Osteoblast (primary cell): Measurements from ENCODE around the gene SAA1. TPM values are rescaled to one million over a fixed set of nuclear protein-coding genes. Genes with fewer than 3 reads are reported as not detected.

Experiments
- DNase-seq: peaks from one replicate; pipeline ENCODE4 v3.0.0; 2011; ENCODE audit warnings: low spot score, mixed read lengths; ENCODE audit not compliant: insufficient read length; ENCODE audit errors: missing footprints
- H2AFZ ChIP-seq: 2 replicates; pipeline ENCODE4 v1.6.0; 2011; ENCODE audit warnings: mild to moderate bottlenecking, low read length
- H3K27ac ChIP-seq: 2 replicates; pipeline ENCODE4 v1.5.1; 2011; ENCODE audit warnings: mild to moderate bottlenecking, low read depth, low read length, moderate library complexity
- H3K27me3 ChIP-seq: 2 replicates; pipeline ENCODE4 v1.6.0; 2012; ENCODE audit warnings: mild to moderate bottlenecking, control low read depth, inconsistent platforms, low read length, moderate library complexity; ENCODE audit not compliant: insufficient read depth
- H3K36me3 ChIP-seq: 2 replicates; pipeline ENCODE4 v1.5.1; 2011; ENCODE audit warnings: mild to moderate bottlenecking, low read length, control low read depth, moderate library complexity; ENCODE audit not compliant: insufficient read depth
- H3K4me1 ChIP-seq: 2 replicates; pipeline ENCODE4 v1.5.1; 2011; ENCODE audit warnings: mild to moderate bottlenecking, low read length, control low read depth, moderate library complexity; ENCODE audit not compliant: insufficient read depth
- H3K4me2 ChIP-seq: 2 replicates; pipeline ENCODE4 v1.6.0; 2011; ENCODE audit warnings: mild to moderate bottlenecking, low read length; ENCODE audit not compliant: insufficient read depth
- H3K4me3 ChIP-seq: fragments of 200-600 bp; sonication (generic); 3 replicates; pipeline ENCODE4 v1.5.1; 2012; ENCODE audit warnings: mild to moderate bottlenecking, low read length, inconsistent platforms; ENCODE audit not compliant: insufficient read depth
- H3K79me2 ChIP-seq: 2 replicates; pipeline ENCODE4 v1.6.0; 2012; ENCODE audit warnings: mild to moderate bottlenecking, low read length, control low read depth, inconsistent platforms; ENCODE audit not compliant: insufficient read depth
- H3K9me3 ChIP-seq: 2 replicates; pipeline ENCODE4 v1.5.1; 2011; ENCODE audit warnings: low read depth, low read length, control low read depth
- H4K20me1 ChIP-seq: 2 replicates; pipeline ENCODE4 v1.6.0; 2012; ENCODE audit warnings: mild to moderate bottlenecking, low read length, control low read depth; ENCODE audit not compliant: insufficient read depth
- total RNA-seq: library from RNA; depleted of rRNA; stranded (reverse); fragments of >200 nt; gene quantifications from 2 replicates; pipeline ENCODE4 v1.2.3, GENCODE V29; 2012
- TF ChIP-seq, protein P1 (sequence below): IDR thresholded peaks from 2 replicates; pipeline ENCODE4 v1.5.1; 2011; ENCODE audit warnings: mild to moderate bottlenecking, low read depth, low read length, moderate library complexity; ENCODE audit errors: extremely low read depth

SAA1 gene
- total RNA-seq, 1 donor, result not detected

- TF ChIP-seq, protein P1, sequence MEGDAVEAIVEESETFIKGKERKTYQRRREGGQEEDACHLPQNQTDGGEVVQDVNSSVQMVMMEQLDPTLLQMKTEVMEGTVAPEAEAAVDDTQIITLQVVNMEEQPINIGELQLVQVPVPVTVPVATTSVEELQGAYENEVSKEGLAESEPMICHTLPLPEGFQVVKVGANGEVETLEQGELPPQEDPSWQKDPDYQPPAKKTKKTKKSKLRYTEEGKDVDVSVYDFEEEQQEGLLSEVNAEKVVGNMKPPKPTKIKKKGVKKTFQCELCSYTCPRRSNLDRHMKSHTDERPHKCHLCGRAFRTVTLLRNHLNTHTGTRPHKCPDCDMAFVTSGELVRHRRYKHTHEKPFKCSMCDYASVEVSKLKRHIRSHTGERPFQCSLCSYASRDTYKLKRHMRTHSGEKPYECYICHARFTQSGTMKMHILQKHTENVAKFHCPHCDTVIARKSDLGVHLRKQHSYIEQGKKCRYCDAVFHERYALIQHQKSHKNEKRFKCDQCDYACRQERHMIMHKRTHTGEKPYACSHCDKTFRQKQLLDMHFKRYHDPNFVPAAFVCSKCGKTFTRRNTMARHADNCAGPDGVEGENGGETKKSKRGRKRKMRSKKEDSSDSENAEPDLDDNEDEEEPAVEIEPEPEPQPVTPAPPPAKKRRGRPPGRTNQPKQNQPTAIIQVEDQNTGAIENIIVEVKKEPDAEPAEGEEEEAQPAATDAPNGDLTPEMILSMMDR, result no peak
- DNase-seq, result no peak
Observed at GRCh38 chr11:18253233-18253632, 12.8 kb upstream of the SAA1 start.

DNA sequence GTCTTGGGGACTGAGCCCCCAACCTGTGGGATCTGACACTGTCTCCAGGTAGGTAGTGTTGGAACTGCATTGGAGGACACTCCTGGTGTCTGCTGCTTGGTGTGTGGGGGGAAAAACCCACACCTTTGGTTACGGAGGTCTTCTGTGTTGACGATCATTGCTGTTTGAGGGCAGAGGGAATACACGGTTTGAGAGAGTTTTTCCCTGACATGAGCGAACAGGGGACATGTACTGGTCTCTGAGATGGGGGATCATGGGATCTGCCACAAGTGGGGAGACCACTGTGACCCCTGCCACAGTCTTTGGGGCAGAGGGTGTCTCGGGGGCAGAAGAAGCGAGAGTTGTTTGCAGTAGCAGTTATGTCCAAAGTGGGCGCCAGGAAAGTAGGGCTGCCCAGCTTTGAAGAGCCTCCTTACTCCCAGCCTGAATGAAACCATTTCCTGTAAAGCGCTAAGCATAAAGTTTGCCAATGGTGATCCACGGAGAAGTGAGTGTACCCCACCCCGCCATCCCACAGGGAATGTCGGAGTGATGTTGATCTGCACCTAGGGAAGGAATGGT lies 12.2 kb upstream of the SAA1 start:
- H3K27me3 ChIP-seq, result peaks cover 3% of the 10 kb centered on the region
- no peak overlapping the region for H3K4me2 ChIP-seq
- H2AFZ ChIP-seq, result no peak overlapping the region
- TF ChIP-seq, protein P1, result no peak
- no peak overlapping the region for H3K27ac ChIP-seq
- no peaks in the 10 kb centered on the region for H3K4me1 ChIP-seq
- no peak overlapping the region for H3K4me3 ChIP-seq
- no peaks in the 10 kb centered on the region for H3K36me3 ChIP-seq
- H3K9me3 ChIP-seq, result no peaks in the 10 kb centered on the region
- H4K20me1 ChIP-seq, result no peaks in the 10 kb centered on the region
- DNase-seq, result no peak
- no peaks in the 10 kb centered on the region for H3K79me2 ChIP-seq

More at GRCh38 chr11:18253233-18253632, 12.8 kb upstream of the SAA1 start:
- Histone ChIP-seq H2AFZ (no peak overlapping the region), H3K9me3 (no peaks in the 10 kb centered on the region), H3K27ac (no peak overlapping the region), H3K27me3 (peaks cover 3% of the 10 kb centered on the region), H4K20me1 (no peaks in the 10 kb centered on the region), H3K4me2 (no peak overlapping the region), H3K79me2 (no peaks in the 10 kb centered on the region), H3K4me1 (no peaks in the 10 kb centered on the region), H3K4me3 (no peak overlapping the region), H3K36me3 (no peaks in the 10 kb centered on the region)

DNA sequence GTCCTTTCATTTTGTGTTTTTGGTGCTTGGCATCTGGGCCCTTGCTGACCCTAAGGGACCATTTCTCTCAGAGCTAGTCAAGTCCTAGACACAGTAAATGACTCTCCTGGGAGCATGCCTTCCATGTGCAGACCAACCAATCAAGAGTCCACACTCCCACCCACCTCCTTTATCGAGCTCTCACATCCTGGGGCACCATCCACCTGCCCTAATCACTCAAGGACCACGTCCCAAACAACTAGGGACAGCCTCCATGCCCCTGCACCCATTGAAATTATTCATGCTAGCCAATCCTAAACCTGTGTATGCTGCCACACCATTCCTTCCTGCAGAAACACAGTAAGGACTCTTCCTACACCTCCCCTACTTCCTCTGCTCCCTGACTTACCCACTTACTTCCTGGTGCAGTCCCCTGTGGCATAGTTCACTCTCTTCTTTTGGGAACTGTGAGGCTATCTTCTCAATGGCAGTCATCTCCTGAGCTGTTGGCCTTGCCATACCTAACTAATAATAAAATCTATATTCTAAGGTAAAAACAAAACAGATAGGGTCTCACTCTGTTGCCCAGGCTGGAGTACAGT lies 11.2 kb upstream of the SAA1 start:
- TF ChIP-seq, protein P1, result no peak
- Histone ChIP-seq H3K9me3 (no peaks in the 10 kb centered on the region), H2AFZ (no peak overlapping the region), H3K36me3 (no peaks in the 10 kb centered on the region), H4K20me1 (no peaks in the 10 kb centered on the region), H3K79me2 (no peaks in the 10 kb centered on the region), H3K27me3 (peaks cover 3% of the 10 kb centered on the region), H3K4me2 (no peak overlapping the region), H3K4me3 (no peak overlapping the region), H3K4me1 (no peaks in the 10 kb centered on the region), H3K27ac (no peak overlapping the region)
- DNase-seq, result no peak

GRCh38 chr11:18259259-18259658 lies 6.8 kb upstream of the SAA1 start:
- Histone ChIP-seq H3K4me1 (no peaks in the 10 kb centered on the region), H3K4me3 (no peak overlapping the region), H3K4me2 (no peak overlapping the region), H3K27me3 (peaks cover 3% of the 10 kb centered on the region), H3K79me2 (no peaks in the 10 kb centered on the region), H3K27ac (no peak overlapping the region), H3K36me3 (no peaks in the 10 kb centered on the region), H2AFZ (no peak overlapping the region), H3K9me3 (no peaks in the 10 kb centered on the region), H4K20me1 (no peaks in the 10 kb centered on the region)
- TF ChIP-seq, protein P1, result no peak
- DNase-seq, result no peak
